Panc1 (cell line): ENCODE results near the gene CDH23. TPM values are rescaled to one million over a fixed set of nuclear protein-coding genes. Genes with fewer than 3 reads are reported as not detected.

Experiments used
- ATAC-seq: fragments of 200-7000 bp; cut with Tn5 transposase; 2 replicates; pipeline ENCODE4 v1.9.1; 2020; ENCODE audit warnings: mild to moderate bottlenecking, moderate library complexity
- BruUV-seq: library from RNA; stranded (reverse); fragments of 400-500 nt; replicated peaks from 2 replicates; lab custom pipeline; 2021; lab: Mats Ljungman, UMichigan
- CTCF ChIA-PET: fragments of 300-600 bp; sonication (Branson Sonifier 250); formaldehyde crosslinking; loops from one replicate; lab custom pipeline; 2022; ENCODE audit warnings: antibody characterized with exemption; lab: Charles Lee
- POLR2A ChIA-PET: fragments of 300-600 bp; sonication (Branson Sonifier 250); formaldehyde crosslinking; loops from one replicate; lab custom pipeline; 2022; ENCODE audit warnings: antibody characterized with exemption; lab: Charles Lee
- DNase-seq: peaks from one replicate; pipeline ENCODE4 v3.0.0-alpha.2; 2010; ENCODE audit warnings: low read depth, low spot score
- H3K27ac ChIP-seq: 2 replicates; pipeline ENCODE4 v1.5.1; 2011; ENCODE audit warnings: mild to moderate bottlenecking, low read length, inconsistent platforms
- H3K27me3 ChIP-seq: fragments of 200-500 bp; sonication (Bioruptor generic); 2 replicates; pipeline ENCODE4 v1.6.0; 2014; ENCODE audit warnings: low read length, inconsistent platforms; ENCODE audit not compliant: control insufficient read depth, insufficient read depth
- H3K36me3 ChIP-seq: fragments of 200-500 bp; sonication (Bioruptor generic); 2 replicates; pipeline ENCODE4 v1.5.1; 2014; ENCODE audit warnings: inconsistent platforms, mild to moderate bottlenecking, low read length, moderate library complexity; ENCODE audit not compliant: control insufficient read depth, insufficient read depth
- H3K4me1 ChIP-seq: 2 replicates; pipeline ENCODE4 v1.5.1; 2011; ENCODE audit warnings: inconsistent platforms, mild to moderate bottlenecking, low read length, moderate library complexity; ENCODE audit not compliant: control insufficient read depth, insufficient read depth
- H3K4me3 ChIP-seq, 2 experiments: 2 replicates each; pipeline ENCODE4 v1.5.1; 2011 to 2012; ENCODE audit warnings: low read depth in 2 of 2, low read length in 2 of 2, mild to moderate bottlenecking in 2 of 2, inconsistent platforms in 1 of 2, moderate library complexity in 1 of 2
- H3K9me3 ChIP-seq: fragments of 200-500 bp; sonication (Bioruptor generic); 2 replicates; pipeline ENCODE4 v1.5.1; 2014; ENCODE audit warnings: low read depth, mild to moderate bottlenecking, inconsistent platforms, low read length, moderate library complexity; ENCODE audit not compliant: control insufficient read depth, insufficient read depth
- CTCF ChIP-seq: fragments of 450-650 bp; IDR thresholded peaks from 2 replicates; pipeline ENCODE4 v1.5.1; 2017; ENCODE audit warnings: mild to moderate bottlenecking
- POLR2AphosphoS5 ChIP-seq: IDR thresholded peaks from 2 replicates; pipeline ENCODE4 v1.6.1; 2012; ENCODE audit warnings: mild to moderate bottlenecking, low read depth, low read length, moderate library complexity
- REST ChIP-seq, 2 experiments: IDR thresholded peaks; 2 replicates each; pipeline ENCODE4 v1.6.1; 2011 to 2012; ENCODE audit warnings: low read depth in 2 of 2, control low read depth in 1 of 2, low read length in 1 of 2, mild to moderate bottlenecking in 1 of 2, moderate library complexity in 1 of 2; ENCODE audit not compliant: insufficient read depth in 1 of 2
- TCF7L2 ChIP-seq: IDR thresholded peaks from 2 replicates; pipeline ENCODE4 v1.6.1; 2011; ENCODE audit warnings: mild to moderate bottlenecking, low read depth, low read length, inconsistent platforms
- in situ Hi-C: cut with HindIII; loops from 2 replicates; pipeline ENCODE4 v1.10.0; 2016; ENCODE audit warnings: low sequenced_read_pairs, low pct_unique_long_range_greater_than_20kb
- intact Hi-C: fragments of 100-400 bp; cut with micrococcal nuclease; formaldehyde crosslinking; loops from one replicate; pipeline ENCODE4 v1.10.0; 2022; ENCODE audit not compliant: unreplicated experiment
- total RNA-seq: library from RNA; stranded (reverse); gene quantifications from one replicate; pipeline ENCODE4 v1.2.1, GENCODE V29; 2021; ENCODE audit not compliant: unreplicated experiment

Gene CDH23
- total RNA-seq, 1 experiment from 2014 or later, result 2.7 TPM

- Histone ChIP-seq H3K27me3 (peaks cover 10% of the 10 kb centered on the region), H3K4me1 (0 out of 2 replicates have a peak, but pooled peaks cover 4% of the 10 kb centered on the region), H3K36me3 (no peaks in the 10 kb centered on the region), H3K27ac (no peak overlapping the region), H3K9me3 (no peaks in the 10 kb centered on the region), H3K4me3 (no peak overlapping the region)
- no peak for ATAC-seq
- BruUV-seq, result no TSS peak
- TF ChIP-seq TCF7L2 (no peak), CTCF (no peak), REST (IDR thresholded peaks at IDR 0.05; ENCODE audit: insufficient read depth in 1 of 2, low read depth in 2 of 2, low read length in 1 of 2) (no peak)
- CTCF ChIA-PET, result no interaction called here
- in situ Hi-C loops, result no loop called here
- DNase-seq, result no peak
- POLR2A ChIA-PET, result interaction anchor here (0.6 kb wide), 1 partner anchor 307 kb away, joined by 7 read pairs; no protein-coding TSS in a partner anchor
- intact Hi-C loops, result no loop called here
These were observed 3.6 kb upstream of the CDH23 start for GRCh38 chr10:71392791-71393781.

GRCh38 chr10:71393841-71394475, 2.8 kb upstream of the CDH23 start:
- in situ Hi-C loops, result no loop called here
- ChIA-PET POLR2A (no interaction called here), CTCF (interaction anchor here (0.6 kb wide), 1 partner anchor 312 kb away, joined by 3 read pairs; no protein-coding TSS in a partner anchor)
- H3K27me3 ChIP-seq, result peaks cover 15% of the 10 kb centered on the region
- H3K9me3 ChIP-seq, result no peaks in the 10 kb centered on the region
- 0 out of 2 replicates have a peak, but pooled peaks cover 5% of the 10 kb centered on the region for H3K4me1 ChIP-seq
- DNase-seq (no peak), ATAC-seq (no peak)
- no peak overlapping the region for H3K4me3 ChIP-seq
- TF ChIP-seq POLR2AphosphoS5 (no peak), CTCF (no peak), TCF7L2 (no peak), REST (IDR thresholded peaks at IDR 0.05; ENCODE audit: insufficient read depth in 1 of 2, low read depth in 2 of 2, low read length in 1 of 2) (no peak)
- no peak overlapping the region for H3K27ac ChIP-seq
- no TSS peak for BruUV-seq
- no peaks in the 10 kb centered on the region for H3K36me3 ChIP-seq
- intact Hi-C loops, result no loop called here
